Epithelial cell of prostate (primary cell): ENCODE data around the gene IFIT3.
A peak's percentile ranks its signal among the peaks of the same experiment; 100 is the strongest.
"Not testable (repeated sequence)": the region's sequence is repeated elsewhere in the genome, so short reads cannot be mapped to it uniquely, and the experiment has no call there.

ENCODE experiments used
- DNase-seq: peaks from one replicate; pipeline ENCODE4 v3.0.0-alpha.2; 2011; ENCODE audit warnings: low read depth, low spot score
- H3K27ac ChIP-seq: fragments of 450-650 bp; 2 replicates; pipeline ENCODE4 v1.5.1; 2017; ENCODE audit warnings: mild to moderate bottlenecking

IFIT3 gene, protein sequence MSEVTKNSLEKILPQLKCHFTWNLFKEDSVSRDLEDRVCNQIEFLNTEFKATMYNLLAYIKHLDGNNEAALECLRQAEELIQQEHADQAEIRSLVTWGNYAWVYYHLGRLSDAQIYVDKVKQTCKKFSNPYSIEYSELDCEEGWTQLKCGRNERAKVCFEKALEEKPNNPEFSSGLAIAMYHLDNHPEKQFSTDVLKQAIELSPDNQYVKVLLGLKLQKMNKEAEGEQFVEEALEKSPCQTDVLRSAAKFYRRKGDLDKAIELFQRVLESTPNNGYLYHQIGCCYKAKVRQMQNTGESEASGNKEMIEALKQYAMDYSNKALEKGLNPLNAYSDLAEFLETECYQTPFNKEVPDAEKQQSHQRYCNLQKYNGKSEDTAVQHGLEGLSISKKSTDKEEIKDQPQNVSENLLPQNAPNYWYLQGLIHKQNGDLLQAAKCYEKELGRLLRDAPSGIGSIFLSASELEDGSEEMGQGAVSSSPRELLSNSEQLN

DNA sequence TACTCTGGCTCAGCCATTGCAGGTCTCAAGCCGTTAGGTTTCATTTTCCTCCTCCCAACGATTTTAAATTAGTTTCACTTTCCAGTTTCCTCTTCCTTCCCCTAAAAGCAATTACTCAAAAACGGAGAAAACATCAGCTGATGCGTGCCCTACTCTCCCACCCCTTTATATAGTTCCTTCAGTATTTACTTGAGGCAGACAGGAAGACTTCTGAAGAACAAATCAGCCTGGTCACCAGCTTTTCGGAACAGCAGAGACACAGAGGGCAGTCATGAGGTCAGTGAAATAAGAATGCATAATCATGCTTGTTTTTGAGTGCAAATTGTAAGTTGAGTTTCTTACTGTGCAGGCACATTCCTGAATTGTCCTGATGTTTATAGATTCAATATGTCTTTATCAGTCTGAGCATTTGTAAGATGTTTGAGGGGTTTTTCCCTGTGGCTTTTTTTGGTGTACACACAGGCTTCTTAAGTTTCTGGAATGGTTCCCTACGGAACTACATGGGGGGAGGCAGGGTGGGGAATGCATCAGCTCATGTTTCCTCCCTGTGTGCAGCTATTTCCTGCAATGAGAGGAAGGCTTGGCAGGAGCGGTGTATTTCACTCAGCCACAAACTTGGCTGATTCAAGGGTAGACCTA, at the start of gene IFIT3:
IFIT3 (plus strand) TSS at position 195 of the 639 bp plus-strand sequence; CDS start at position 272, 77 bp downstream.
- DNase-seq: no peak

DNA sequence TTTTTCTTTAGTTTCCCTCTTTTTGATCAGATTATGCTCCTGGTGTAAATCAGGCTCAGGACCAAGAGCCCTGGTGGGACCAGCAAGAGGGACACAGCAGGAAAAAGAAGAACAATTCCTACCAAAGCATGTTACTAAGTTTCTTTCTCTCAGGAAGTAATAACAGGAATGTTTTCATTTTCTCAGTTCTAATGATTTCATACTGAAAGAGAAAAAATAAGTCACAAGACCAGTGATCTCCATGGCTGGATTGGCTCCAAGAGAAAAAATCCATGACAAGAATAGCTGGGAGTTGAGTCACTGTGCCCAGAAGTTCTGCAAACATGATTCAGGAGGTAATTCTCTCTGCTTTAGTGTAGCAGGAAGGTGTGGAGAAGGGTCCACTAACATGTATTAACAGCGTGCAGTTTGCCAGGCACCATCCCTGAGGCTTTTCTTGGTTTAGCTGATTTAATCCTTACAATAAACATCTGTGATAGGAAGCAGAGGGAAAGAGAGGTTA, 49.7 kb upstream of the IFIT3 start:
- peak overlapping the region; percentile 93 for H3K27ac ChIP-seq
- peak; percentile 93 for DNase-seq

More for the DNA sequence above, at the start of gene IFIT3:
- H3K27ac ChIP-seq: peak within 1 kb of the TSS; percentile 77

DNA sequence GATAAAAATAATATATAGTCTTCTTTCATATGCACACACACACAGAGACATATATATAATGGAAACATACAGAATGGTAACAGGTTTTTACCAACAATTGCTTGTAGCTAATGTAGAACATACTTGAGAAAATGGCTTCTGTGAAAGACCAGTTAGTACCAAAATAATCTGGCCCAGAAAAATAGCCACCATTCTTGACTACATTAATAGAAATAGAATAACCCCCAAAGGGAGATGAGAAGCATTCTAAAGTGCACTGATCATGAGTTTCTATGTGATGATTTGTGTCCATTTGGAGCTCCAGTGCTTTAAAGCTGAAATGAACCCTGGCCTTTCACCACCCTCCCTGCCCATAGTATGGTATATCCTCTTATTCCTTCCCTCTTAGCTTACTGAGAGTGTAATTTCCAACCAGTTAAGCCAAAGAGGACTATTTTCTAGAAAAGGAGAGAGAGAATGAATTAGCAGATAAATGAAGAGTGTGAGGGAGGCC, 48.9 kb upstream of the IFIT3 start:
- peak overlapping the region; percentile 93 for H3K27ac ChIP-seq
- no peak for DNase-seq

DNA sequence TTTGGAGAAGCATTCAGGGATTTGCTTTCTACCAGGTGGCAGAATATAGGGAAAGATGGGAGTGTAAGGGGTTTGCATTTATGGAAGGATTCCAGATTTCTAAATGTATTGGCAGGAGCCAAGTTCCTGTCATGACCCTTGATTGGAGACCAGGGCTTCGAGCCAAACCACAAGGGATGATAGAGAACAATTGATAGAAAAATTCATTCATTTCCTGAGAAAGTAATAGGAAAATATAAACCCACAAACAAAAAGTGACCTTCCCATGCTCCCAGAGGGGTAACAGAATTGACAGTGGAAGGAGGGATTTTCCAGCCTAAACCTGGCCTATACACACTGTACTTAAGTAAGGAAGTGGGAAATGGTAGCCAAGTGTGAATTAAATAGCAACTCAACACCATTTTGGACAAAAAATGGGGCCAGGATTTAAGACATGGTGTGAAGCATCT, 48.4 kb upstream of the IFIT3 start:
- no peak for DNase-seq
- peak overlapping the region; percentile 93 for H3K27ac ChIP-seq

DNA sequence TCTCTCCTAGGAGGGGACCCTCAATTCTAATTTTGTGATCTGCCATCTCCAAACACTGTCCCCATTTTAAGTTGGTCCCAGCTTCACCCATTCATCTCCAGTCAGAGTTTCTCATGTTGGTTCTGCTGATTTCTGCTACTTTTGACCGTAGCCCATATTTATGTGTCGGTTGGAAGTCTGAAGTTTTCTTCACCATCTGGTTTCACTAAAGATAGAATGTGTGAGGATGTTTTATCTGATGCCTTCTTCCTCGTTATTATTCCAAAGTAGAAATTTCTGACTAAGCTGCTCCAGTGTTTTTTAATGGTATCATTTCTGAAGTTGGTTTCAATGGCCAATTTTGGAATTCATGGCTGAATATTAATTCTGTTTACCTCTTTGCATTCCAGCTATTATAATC, 47.3 kb upstream of the IFIT3 start:
- no peak for DNase-seq
- H3K27ac ChIP-seq: no peak overlapping the region

DNA sequence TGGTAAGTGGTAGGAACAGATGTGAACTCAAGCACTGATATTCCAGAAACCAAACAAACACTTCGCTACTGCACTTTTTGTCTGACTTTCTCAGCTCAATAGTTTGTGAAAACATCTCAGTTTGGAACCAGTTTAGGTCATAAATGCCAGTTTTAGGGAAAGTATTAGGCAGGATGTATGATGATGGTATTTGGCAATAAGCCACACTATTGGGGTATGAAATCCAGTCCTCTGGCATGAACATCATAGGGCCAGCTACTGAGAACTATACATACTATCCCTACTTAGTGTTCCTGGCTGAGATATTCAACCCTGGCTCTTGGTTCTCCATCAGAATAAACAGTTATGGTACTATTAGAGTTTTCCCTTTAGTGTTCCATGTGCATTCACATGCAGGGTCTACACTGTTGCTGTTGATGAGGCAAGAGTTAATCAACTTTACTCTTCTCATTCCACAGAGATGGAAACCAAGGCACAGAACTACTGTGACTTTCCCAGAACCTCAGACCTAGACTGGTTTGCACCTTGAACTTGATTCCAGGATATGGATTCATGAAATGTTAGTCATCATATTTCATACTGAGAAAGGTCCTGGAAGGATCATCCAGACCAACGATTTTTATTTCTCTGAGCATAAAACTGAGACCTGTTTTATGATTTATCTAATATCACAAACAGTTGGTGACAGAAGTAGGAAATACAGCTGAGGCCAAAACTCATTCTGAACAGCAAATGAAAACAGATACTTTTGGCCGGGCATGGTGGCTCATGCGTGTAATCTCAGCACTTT, 46.0 kb upstream of the IFIT3 start:
- H3K27ac ChIP-seq: peak overlapping the region; percentile 73
- DNase-seq: no peak

DNA sequence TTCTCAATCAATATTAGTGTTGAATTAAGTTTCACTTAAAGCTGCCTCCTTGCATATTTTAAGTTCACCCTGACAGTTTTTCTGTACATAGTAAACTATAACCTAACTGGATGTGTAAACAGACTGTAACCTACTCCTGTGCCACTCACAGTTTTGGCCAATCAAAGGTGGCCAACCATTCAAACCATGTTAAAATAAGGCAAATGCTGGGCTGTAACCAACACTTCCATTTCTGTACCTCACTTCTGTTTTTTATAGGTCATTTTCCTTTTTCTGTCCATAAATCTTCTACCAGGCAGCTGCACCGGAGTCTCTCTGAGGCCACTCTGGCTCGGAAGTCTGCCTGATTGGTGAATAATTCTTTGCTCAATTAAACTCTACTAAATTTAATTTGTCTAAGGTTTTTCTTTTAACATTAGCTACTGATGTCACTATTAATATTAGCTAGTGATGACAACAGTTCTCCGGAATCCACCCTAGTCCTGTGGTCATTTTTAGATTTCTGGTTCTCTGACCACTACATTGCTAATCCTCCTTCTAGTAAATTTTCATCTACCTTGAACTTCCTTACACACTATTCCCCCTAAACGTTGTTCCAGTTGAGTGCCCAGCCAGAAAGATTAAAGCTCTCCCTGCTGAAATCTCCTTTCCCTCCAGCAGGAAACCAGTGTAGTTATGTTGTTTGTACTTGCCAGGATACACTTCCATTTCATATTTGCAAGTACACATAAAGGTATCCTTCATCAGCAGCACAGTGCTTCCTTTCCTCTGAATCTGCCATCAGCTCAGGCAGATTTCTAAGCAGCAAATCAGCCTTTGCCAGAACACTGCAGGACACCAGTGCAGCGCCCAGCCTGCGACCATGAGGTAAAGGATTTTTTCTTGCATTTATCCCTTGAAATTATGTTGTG, 44.5 kb upstream of the IFIT3 start:
- no peak for DNase-seq
- H3K27ac ChIP-seq: peak overlapping the region; percentile 73

DNA sequence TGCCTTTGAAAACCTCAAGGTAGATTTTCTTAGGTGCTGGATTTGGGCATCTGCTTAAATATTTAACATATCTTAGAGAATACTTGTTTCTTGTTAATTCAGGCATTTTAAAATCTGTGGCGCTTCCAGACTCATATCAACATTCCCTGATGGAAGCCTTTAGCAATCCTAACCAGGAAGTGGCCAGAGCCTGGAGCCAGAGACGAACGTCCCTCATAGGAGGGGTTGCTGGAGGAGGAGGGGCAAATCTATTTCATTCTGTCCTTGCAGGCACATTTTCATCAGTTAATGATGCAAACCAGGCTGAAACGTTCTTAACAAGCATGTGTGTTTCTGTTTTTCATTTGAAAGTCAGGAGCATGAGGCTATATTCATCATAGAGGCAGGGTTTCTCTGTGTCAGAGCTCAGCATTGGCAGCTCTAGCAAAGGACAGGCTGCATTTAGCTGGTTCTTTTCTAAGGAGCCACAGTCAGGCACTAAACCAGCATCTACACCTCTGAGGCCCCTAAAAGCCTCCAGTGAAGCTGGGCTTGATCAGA, 43.8 kb upstream of the IFIT3 start:
- peak overlapping the region; percentile 73 for H3K27ac ChIP-seq
- DNase-seq: no peak

DNA sequence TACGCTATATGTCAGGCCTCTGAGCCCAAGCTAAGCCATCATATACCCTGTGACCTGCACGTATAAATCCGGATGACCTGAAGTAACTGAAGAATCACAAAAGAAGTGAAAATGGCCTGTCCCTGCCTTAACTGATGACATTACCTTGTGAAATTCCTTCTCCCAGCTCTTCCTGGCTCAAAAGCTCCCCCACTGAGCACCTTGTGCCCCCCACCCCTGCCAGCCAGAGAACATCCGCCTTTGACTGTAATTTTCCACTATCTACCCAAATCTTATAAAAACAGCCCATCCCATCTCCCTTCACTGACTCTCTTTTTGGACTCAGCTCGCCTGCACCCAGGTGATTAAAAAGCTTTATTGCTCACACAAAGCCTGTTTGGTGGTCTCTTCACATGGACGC, 43.1 kb upstream of the IFIT3 start:
- peak overlapping the region; percentile 73 for H3K27ac ChIP-seq
- not testable (repeated sequence) for DNase-seq

DNA sequence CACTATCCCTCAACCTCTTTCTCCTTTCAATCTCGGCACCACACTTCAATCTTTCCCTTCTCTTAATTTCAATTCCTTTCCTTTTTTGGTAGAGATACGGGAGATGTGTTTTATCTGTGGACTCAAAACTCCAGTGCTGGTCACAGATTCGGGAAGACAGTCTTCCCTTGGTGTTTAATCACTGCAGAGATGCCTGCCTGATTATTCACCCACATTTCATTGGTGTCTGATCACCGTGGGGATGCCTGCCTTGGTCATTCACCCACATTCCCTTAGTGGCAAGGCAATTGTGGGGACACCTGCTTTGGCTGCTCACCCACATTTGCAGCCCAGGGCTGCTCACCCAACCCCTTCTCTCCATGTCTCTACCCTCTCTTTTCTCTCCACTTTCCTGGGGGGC, 42.5 kb upstream of the IFIT3 start:
- DNase-seq: not testable (repeated sequence)
- peak overlapping the region; percentile 73 for H3K27ac ChIP-seq

DNA sequence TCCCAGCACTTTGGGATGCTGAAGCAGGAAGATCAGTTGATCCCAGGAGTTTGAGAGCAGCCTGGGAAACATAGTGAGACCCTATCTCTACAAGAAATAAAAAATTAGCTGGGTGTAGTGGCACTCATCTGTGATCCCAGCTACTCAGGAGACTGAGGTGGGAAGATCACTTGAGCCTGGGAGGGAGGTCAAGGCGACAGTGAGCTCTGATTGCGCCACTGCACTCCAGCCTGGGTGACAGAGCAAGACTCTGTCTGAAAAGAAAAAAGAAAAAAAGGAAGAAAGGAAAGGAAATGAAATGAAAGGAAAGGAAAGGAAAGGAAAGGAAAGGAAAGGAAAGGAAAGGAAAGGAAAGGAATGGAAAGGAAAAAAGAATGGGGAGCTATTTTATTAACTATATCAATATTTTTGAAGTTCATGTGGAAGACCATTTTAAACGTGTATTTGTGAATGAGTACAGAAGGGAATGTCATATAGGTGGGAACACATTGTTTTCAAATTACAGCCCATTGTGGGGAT, 33.0 kb upstream of the IFIT3 start:
- no peak for DNase-seq
- H3K27ac ChIP-seq: no peak overlapping the region

DNA sequence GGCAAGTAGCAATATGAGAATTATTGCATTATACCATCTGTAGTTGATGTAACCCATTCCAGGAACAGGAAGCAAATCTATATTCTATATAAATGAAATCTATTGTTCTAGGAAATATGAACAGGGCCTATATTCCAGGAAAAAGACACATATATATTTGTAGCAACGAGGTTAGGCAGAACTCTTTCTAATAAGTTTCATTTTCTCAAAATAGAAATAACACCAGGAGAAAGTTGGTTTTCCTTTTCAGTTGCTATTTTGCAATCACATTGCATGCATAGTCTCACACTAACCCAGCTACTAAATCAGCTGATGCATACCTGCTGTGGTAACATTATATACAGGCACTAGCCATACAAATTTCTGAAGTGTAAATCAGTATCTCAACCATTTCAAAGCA, 32.2 kb upstream of the IFIT3 start:
- DNase-seq: no peak
- H3K27ac ChIP-seq: peak overlapping the region; percentile 33

DNA sequence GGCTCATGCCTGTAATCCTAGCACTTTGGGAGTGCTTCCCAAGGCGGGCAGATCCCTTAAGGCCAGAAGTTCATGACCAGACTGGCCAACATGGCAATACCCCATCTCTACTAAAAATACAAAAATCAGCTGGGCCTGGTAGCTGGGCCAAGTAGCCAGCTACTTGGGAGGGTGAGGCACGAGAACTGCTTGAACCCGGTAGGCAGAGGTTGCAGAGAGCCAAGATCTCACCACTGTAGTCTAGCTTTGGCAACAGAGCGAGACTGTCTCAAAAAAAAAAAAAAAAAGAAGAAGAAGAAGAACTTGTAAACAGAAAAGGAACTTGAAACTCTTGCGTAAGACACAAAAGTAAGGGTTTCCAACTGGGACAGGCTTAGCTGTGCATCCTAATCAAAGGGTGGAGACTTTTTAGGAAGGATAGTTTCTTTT, 31.6 kb upstream of the IFIT3 start:
- H3K27ac ChIP-seq: peak overlapping the region; percentile 33
- DNase-seq: no peak

DNA sequence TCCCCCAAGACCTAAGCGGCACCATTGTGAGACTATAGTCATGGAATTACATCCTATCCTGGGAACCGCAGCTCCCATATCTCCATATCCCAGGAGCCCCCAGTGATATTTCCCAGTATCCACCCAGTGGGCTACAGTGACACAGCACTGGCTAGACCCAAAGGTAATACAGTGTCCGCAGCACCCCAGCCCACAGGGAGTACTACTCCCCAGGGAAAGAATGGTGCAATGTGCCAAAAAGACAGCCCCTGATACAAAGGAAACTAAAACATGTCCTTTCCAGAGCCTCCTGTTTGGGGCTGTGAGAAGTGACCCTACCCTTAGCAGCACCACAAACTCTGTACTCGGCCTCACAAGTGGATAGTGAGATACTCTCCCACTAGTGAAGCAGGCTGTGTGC, 30.4 kb upstream of the IFIT3 start:
- DNase-seq: no peak
- H3K27ac ChIP-seq: no peak overlapping the region

DNA sequence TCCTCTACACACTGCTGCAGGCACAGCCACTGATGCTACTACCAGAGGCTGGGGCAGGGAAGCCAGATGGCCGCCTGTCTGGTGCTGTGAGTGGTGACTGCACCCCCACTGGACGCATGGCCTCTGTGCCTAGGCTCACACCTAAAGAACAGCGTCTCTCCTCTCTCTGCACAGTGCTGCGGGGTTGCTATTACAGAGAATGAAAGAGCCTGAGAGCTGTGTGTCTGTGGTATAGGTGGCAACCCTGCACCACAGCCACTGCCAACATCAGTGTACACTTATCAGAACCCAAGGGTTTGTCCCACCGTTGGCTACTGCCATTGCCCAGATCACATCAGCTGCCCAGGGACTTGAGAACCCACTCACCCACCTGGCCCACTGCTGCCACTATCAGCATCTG, 30.0 kb upstream of the IFIT3 start:
- H3K27ac ChIP-seq: no peak overlapping the region
- DNase-seq: no peak

DNA sequence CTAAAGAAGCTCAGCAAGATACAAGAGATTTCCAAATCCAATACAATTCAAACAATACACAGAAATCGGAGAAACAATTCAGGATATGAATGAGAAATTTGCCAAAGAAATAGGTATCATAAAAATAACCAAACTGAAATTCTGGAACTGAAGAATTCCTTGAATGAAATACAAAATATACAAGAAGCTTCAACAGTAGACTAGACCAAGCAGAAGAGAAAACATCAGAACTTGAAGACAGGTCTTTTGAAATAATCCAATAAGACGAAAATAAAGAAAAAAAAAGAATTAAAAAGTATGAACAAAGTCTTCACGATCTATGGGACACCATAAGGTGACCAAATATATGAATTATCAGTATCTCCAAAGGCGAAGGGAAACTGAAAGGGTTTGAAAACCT, 28.8 kb upstream of the IFIT3 start:
- DNase-seq: no peak
- H3K27ac ChIP-seq: no peak overlapping the region

DNA sequence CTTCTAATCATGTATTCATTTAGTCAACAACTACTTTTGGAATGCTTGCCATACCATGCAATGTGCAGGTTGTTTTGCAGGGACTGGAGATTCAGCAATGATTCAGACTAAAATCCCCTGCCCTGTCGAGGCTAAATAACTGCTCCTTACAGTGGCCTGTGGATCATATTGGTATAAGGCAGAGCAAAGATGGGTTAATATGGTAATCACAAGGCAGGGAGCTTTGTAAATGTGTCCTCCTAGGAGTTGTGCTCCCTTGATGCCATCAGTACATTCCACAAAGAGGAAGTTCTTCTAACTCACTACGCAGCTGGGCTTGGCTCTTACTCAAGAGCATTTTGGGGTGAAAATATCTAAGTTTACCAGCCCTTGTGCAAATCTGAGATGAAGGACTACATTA, 26.6 kb upstream of the IFIT3 start:
- peak overlapping the region; percentile 71 for H3K27ac ChIP-seq
- DNase-seq: no peak

DNA sequence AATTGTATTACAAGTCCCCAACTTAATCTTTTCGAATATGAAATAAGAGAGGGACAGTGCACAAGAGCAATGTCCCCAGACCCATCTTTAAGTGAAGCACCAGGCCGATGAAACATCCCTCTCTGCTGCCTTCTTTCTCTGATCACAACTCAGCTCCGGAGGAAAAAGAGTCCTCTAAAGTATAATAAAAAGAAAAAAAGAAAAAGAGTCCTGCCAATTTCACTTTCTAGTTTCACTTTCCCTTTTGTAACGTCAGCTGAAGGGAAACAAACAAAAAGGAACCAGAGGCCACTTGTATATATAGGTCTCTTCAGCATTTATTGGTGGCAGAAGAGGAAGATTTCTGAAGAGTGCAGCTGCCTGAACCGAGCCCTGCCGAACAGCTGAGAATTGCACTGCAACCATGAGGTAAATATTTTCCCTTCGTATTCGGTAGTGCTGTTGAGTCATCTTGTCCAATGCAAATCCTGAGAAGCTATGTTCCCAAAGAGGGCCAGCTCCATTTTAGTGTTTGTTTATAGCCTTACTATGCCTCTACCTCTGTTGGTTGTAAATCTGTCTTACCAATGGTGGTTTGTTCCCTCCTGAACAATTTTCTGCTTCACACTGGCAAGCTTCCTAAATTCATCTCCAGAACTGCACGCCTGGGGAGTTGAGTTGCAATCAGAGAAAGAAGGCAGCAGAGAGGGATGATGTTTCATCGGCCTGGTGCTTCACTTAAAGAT, 25.9 kb upstream of the IFIT3 start, which contains the start of gene IFIT2:
IFIT2 (plus strand) TSS at position 326 of the 725 bp plus-strand sequence; CDS start at position 404, 78 bp downstream.
- no peak for DNase-seq
- H3K27ac ChIP-seq: peak within 1 kb of the TSS; percentile 71
